ENCODE data around the gene ZBTB20.

DNA sequence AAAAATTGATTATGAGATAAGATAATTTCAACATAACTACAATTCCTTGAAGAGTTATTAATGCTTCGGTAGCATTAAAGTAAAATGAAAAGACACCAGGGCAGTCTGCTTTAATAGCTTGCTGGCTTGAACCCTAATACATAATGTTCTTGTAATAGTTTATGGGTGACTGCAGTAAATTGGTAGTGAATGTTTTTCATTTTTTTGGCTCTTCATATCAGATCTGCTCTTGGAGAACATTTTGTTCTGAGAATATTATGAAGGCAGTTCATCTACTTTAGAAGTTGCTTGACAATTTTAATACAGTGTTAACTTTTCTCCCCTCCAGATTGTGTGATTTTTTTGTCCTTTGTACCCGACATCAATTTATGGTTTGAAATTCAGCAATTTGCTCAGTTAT, 128.4 kb downstream of the ZBTB20 start:
- TF ChIP-seq, protein P1, sequence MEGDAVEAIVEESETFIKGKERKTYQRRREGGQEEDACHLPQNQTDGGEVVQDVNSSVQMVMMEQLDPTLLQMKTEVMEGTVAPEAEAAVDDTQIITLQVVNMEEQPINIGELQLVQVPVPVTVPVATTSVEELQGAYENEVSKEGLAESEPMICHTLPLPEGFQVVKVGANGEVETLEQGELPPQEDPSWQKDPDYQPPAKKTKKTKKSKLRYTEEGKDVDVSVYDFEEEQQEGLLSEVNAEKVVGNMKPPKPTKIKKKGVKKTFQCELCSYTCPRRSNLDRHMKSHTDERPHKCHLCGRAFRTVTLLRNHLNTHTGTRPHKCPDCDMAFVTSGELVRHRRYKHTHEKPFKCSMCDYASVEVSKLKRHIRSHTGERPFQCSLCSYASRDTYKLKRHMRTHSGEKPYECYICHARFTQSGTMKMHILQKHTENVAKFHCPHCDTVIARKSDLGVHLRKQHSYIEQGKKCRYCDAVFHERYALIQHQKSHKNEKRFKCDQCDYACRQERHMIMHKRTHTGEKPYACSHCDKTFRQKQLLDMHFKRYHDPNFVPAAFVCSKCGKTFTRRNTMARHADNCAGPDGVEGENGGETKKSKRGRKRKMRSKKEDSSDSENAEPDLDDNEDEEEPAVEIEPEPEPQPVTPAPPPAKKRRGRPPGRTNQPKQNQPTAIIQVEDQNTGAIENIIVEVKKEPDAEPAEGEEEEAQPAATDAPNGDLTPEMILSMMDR (IDR thresholded peaks at IDR 0.05; ENCODE audit: insufficient read depth, low read length): no peak
- TF ChIP-seq, protein P2, sequence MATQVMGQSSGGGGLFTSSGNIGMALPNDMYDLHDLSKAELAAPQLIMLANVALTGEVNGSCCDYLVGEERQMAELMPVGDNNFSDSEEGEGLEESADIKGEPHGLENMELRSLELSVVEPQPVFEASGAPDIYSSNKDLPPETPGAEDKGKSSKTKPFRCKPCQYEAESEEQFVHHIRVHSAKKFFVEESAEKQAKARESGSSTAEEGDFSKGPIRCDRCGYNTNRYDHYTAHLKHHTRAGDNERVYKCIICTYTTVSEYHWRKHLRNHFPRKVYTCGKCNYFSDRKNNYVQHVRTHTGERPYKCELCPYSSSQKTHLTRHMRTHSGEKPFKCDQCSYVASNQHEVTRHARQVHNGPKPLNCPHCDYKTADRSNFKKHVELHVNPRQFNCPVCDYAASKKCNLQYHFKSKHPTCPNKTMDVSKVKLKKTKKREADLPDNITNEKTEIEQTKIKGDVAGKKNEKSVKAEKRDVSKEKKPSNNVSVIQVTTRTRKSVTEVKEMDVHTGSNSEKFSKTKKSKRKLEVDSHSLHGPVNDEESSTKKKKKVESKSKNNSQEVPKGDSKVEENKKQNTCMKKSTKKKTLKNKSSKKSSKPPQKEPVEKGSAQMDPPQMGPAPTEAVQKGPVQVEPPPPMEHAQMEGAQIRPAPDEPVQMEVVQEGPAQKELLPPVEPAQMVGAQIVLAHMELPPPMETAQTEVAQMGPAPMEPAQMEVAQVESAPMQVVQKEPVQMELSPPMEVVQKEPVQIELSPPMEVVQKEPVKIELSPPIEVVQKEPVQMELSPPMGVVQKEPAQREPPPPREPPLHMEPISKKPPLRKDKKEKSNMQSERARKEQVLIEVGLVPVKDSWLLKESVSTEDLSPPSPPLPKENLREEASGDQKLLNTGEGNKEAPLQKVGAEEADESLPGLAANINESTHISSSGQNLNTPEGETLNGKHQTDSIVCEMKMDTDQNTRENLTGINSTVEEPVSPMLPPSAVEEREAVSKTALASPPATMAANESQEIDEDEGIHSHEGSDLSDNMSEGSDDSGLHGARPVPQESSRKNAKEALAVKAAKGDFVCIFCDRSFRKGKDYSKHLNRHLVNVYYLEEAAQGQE (IDR thresholded peaks at IDR 0.05; ENCODE audit: insufficient replicate concordance, low read depth): no peak
- TF ChIP-seq POLR2AphosphoS5 (IDR thresholded peaks at IDR 0.05; ENCODE audit: low read depth) (no peak), GABPA (IDR thresholded peaks at IDR 0.05; ENCODE audit: low read depth) (no peak)
